AG09309 (cell line): ENCODE data around the gene MAS1.
A peak's percentile ranks its signal among the peaks of the same experiment; 100 is the strongest.
"Not testable (repeated sequence)": the region's sequence is repeated elsewhere in the genome, so short reads cannot be mapped to it uniquely, and the experiment has no call there.

ENCODE experiments used
- DNase-seq: peaks from one replicate; pipeline ENCODE4 v3.0.0-alpha.2; 2010; ENCODE audit warnings: low read depth
- H3K4me3 ChIP-seq: 2 replicates; pipeline ENCODE4 v1.5.1; 2011; ENCODE audit warnings: mild to moderate bottlenecking, low read depth, low read length, moderate library complexity; ENCODE audit not compliant: control insufficient read depth
- CTCF ChIP-seq: IDR thresholded peaks from 2 replicates; pipeline ENCODE4 v1.5.1; 2011; ENCODE audit warnings: mild to moderate bottlenecking, low read depth, low read length, inconsistent platforms; ENCODE audit not compliant: insufficient read depth, control insufficient read depth; ENCODE audit errors: missing control alignments

MAS1 gene

GRCh38 chr6:159919011-159919511 lies 28.3 kb downstream of the MAS1 start:
- no peak overlapping the region for H3K4me3 ChIP-seq
- DNase-seq, result peak; percentile 20
- TF ChIP-seq CTCF, result no peak

- DNase-seq, result no peak
- H3K4me3 ChIP-seq, result no peak overlapping the region
- TF ChIP-seq CTCF, result no peak
Measured at GRCh38 chr6:159919800-159920199, 29.0 kb downstream of the MAS1 start.

GRCh38 chr6:159924150-159924549 lies 33.4 kb downstream of the MAS1 start:
- not testable (repeated sequence) for DNase-seq, H3K4me3 ChIP-seq

- no peak for DNase-seq
- TF ChIP-seq CTCF, result no peak
- no peak overlapping the region for H3K4me3 ChIP-seq
Measured at GRCh38 chr6:159926542-159927203, 35.9 kb downstream of the MAS1 start.

GRCh38 chr6:159929819-159930218 lies 39.0 kb downstream of the MAS1 start:
- TF ChIP-seq CTCF, result no peak
- H3K4me3 ChIP-seq, result no peak overlapping the region
- DNase-seq, result no peak

GRCh38 chr6:159931112-159931511 lies 40.3 kb downstream of the MAS1 start:
- H3K4me3 ChIP-seq, result no peak overlapping the region
- no peak for TF ChIP-seq CTCF
- no peak for DNase-seq

- no peak for DNase-seq
- no peak for TF ChIP-seq CTCF
- no peak overlapping the region for H3K4me3 ChIP-seq
Measured at GRCh38 chr6:159931846-159932245, 41.1 kb downstream of the MAS1 start.
